ENCODE measurements around the gene MLANA. TPM values are rescaled to one million over a fixed set of nuclear protein-coding genes. Genes with fewer than 3 reads are reported as not detected.

The MLANA gene
- total RNA-seq, 1 experiment from 2014 or later = not detected

- Mint-ChIP-seq H3K4me3 (no peak overlapping the region), H3K27ac (no peak overlapping the region), H3K9me3 (no peaks in the 10 kb centered on the region), H3K4me1 (0 out of 2 replicates have a peak, but pooled peaks cover 2% of the 10 kb centered on the region), H3K27me3 (ENCODE audit: low read depth) (no peaks in the 10 kb centered on the region), H3K36me3 (no peaks in the 10 kb centered on the region)
- TF ChIP-seq CDX4 (CRISPR knock-in tag; IDR thresholded peaks at IDR 0.05; ENCODE audit: borderline replicate concordance) = no peak
- no peak for TF ChIP-seq CREM (CRISPR knock-in tag; IDR thresholded peaks at IDR 0.05)
- no peak for TF ChIP-seq USF1 (CRISPR knock-in tag; IDR thresholded peaks at IDR 0.05)
- TF ChIP-seq ATF2 (CRISPR knock-in tag; IDR thresholded peaks at IDR 0.05; ENCODE audit: borderline replicate concordance, low read depth) = no peak
- no peak for TF ChIP-seq SMAD4 (CRISPR knock-in tag; IDR thresholded peaks at IDR 0.05)
- no peak for TF ChIP-seq E2F1 (CRISPR knock-in tag; IDR thresholded peaks at IDR 0.05)
- no peak for TF ChIP-seq GABPB1 (CRISPR knock-in tag; IDR thresholded peaks at IDR 0.05)
- TF ChIP-seq ERG (CRISPR knock-in tag; IDR thresholded peaks at IDR 0.05) = no peak
- no peak for TF ChIP-seq GRHL2 (CRISPR knock-in tag; IDR thresholded peaks at IDR 0.05; ENCODE audit: insufficient replicate concordance, severe bottlenecking)
- no peak for TF ChIP-seq PREB (CRISPR knock-in tag; IDR thresholded peaks at IDR 0.05; ENCODE audit: borderline replicate concordance)
- ATAC-seq (no peak), DNase-seq (ENCODE audit: low spot score) (no peak)
- ChIA-PET CTCF (no interaction called here), POLR2A (no interaction called here)
These were observed 41.0 kb downstream of the MLANA start for GRCh38 chr9:5931657-5932056.

GRCh38 chr9:5938449-5938848 lies 47.8 kb downstream of the MLANA start:
- Mint-ChIP-seq H3K9me3 (no peaks in the 10 kb centered on the region), H3K4me3 (no peak overlapping the region), H3K4me1 (0 out of 2 replicates have a peak, but pooled peaks cover 2% of the 10 kb centered on the region), H3K27ac (no peak overlapping the region), H3K27me3 (ENCODE audit: low read depth) (no peaks in the 10 kb centered on the region), H3K36me3 (no peaks in the 10 kb centered on the region)
- ChIA-PET POLR2A (no interaction called here), CTCF (interaction anchor here (0.7 to 1.6 kb wide), 3 partner anchors 9 to 105 kb away, joined by 3 to 4 read pairs (median 3); partner anchors contain the start of gene ERMP1)
- ATAC-seq (no peak), DNase-seq (ENCODE audit: low spot score) (no peak)
- TF ChIP-seq ARID4B (CRISPR knock-in tag; IDR thresholded peaks at IDR 0.05; ENCODE audit: borderline replicate concordance) = no peak
- TF ChIP-seq ZBTB43 (CRISPR knock-in tag; IDR thresholded peaks at IDR 0.05) = no peak
- no peak for TF ChIP-seq ATF1 (CRISPR knock-in tag; IDR thresholded peaks at IDR 0.05)
- no peak for TF ChIP-seq EMX1 (CRISPR knock-in tag; IDR thresholded peaks at IDR 0.05)
- no peak for TF ChIP-seq ZNF232 (CRISPR knock-in tag; IDR thresholded peaks at IDR 0.05)
- TF ChIP-seq IRF1 (CRISPR knock-in tag; IDR thresholded peaks at IDR 0.05) = no peak
- no peak for TF ChIP-seq IRF2 (CRISPR knock-in tag; IDR thresholded peaks at IDR 0.05; ENCODE audit: borderline replicate concordance, low read depth)
- TF ChIP-seq CREM (CRISPR knock-in tag; IDR thresholded peaks at IDR 0.05) = no peak
- no peak for TF ChIP-seq MYBL2 (CRISPR knock-in tag; IDR thresholded peaks at IDR 0.05)
- no peak for TF ChIP-seq GABPB1 (CRISPR knock-in tag; IDR thresholded peaks at IDR 0.05)
- TF ChIP-seq USF2 (CRISPR knock-in tag; IDR thresholded peaks at IDR 0.05) = no peak
- TF ChIP-seq NR1H2 (CRISPR knock-in tag; IDR thresholded peaks at IDR 0.05) = no peak
